ENCODE measurements around the gene DUOX1.

- TF ChIP-seq CTCF (IDR thresholded peaks at IDR 0.05; ENCODE audit: insufficient read depth, low read length) = no peak
- TF ChIP-seq GABPA (IDR thresholded peaks at IDR 0.05; ENCODE audit: low read depth) = no peak
- TF ChIP-seq POLR2AphosphoS5 (IDR thresholded peaks at IDR 0.05; ENCODE audit: low read depth) = no peak
- no peak for TF ChIP-seq REST (IDR thresholded peaks at IDR 0.05; ENCODE audit: insufficient replicate concordance, low read depth)
Measured at GRCh38 chr15:45134046-45134445, 4.3 kb downstream of the DUOX1 start.
